A549 (cell line): ENCODE measurements around the gene EZH1.

Experiments
- CEBPB ChIP-seq, 2 experiments: fragments of >200 bp in 1 of 2; sonication (Bioruptor Twin) in 1 of 2; formaldehyde crosslinking in 1 of 2; IDR thresholded peaks; 2 replicates each; pipeline ENCODE4 v1.6.1; 2012 to 2016
- CHD2 ChIP-seq: fragments of 150-350 bp; IDR thresholded peaks from 2 replicates; pipeline ENCODE4 v1.6.1; 2014; ENCODE audit warnings: low read length; ENCODE audit not compliant: partially characterized antibody
- ESRRA ChIP-seq: fragments of 150-350 bp; IDR thresholded peaks from 2 replicates; pipeline ENCODE4 v1.6.1; 2014; ENCODE audit warnings: mild to moderate bottlenecking, low read length, borderline replicate concordance
- FOXS1 ChIP-seq: fragments of 250-450 bp; sonication (Bioruptor Pico); IDR thresholded peaks from 2 replicates; pipeline ENCODE4 v1.5.0; 2020; ENCODE audit warnings: mild to moderate bottlenecking, moderate library complexity
- KDM1A ChIP-seq: fragments of 200-600 bp; sonication (generic); IDR thresholded peaks from 2 replicates; pipeline ENCODE4 v1.6.1; 2016; ENCODE audit warnings: low read depth, mild to moderate bottlenecking
- MAFK ChIP-seq: fragments of 450-650 bp; IDR thresholded peaks from 2 replicates; pipeline ENCODE4 v1.6.1; 2014; ENCODE audit not compliant: partially characterized antibody
- MAX ChIP-seq: IDR thresholded peaks from 2 replicates; pipeline ENCODE4 v1.6.1; 2012
- NFE2L2 ChIP-seq: fragments of 150-350 bp; conservative IDR thresholded peaks from 2 replicates; pipeline ENCODE4 v1.6.1; 2014; ENCODE audit warnings: low read length
- PHF8 ChIP-seq: fragments of 200-600 bp; sonication (generic); IDR thresholded peaks from 2 replicates; pipeline ENCODE4 v1.6.1; 2016; ENCODE audit warnings: low read depth, mild to moderate bottlenecking, antibody characterized with exemption, moderate library complexity, borderline replicate concordance
- POLR2A ChIP-seq: IDR thresholded peaks from 2 replicates; pipeline ENCODE4 v1.6.1; 2012; ENCODE audit warnings: mild to moderate bottlenecking, low read length
- REST ChIP-seq: fragments of 200-600 bp; sonication (generic); IDR thresholded peaks from 2 replicates; pipeline ENCODE4 v1.6.1; 2016; ENCODE audit warnings: antibody characterized with exemption, mild to moderate bottlenecking, moderate library complexity
- SMC3 ChIP-seq: fragments of >200 bp; sonication (Bioruptor Twin); formaldehyde crosslinking; IDR thresholded peaks from 3 replicates; pipeline ENCODE4 v1.6.1; 2018; ENCODE audit warnings: inconsistent platforms
- TF ChIP-seq, protein P1 (sequence below): IDR thresholded peaks from 2 replicates; pipeline ENCODE4 v1.6.1; 2012
- TF ChIP-seq, protein P2 (sequence below): fragments of >200 bp; sonication (Bioruptor Twin); formaldehyde crosslinking; IDR thresholded peaks from 3 replicates; pipeline ENCODE4 v1.5.1; 2016

DNA sequence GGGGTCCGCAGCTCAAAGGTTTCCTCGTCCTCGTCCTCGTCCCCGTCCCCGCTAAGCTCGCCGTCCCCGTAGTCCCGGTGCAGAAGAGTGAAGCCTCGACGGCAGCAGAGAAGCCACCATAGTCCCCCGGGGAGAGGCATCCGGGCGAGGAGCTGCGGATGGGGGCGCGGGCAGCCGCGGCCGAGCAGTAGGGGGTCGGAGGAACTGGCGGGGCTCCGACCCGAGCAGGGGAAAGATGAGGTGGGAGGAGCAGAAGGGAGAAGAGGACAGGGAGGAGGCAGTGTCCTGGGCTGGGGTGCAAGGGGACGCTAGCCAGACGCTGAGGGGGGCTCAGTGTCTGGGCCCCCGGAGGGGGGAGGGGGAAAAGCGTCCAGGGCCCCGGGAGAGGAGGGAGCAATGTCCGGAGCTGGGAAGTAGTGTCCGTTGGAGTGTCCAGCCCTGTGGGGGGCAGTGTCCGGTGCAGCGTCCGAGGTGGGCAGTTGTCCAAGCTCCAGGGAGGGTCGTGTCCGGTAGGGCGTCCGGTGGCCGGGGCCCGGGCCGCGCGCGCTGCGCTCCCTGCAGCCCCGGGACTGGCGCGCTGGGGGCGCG lies 68.3 kb downstream of the EZH1 start, which contains the start of gene PLEKHH3:
- TF ChIP-seq KDM1A (no peak), POLR2A (peak; percentile 77), SMC3 (no peak; the same call in 2 of the 3 replicates), CHD2 (no peak), MAFK (no peak), CEBPB (IDR thresholded peaks at IDR 0.05) (no peak), FOXS1 (no peak), MAX (no peak), ESRRA (no peak), PHF8 (peak; percentile 63), NFE2L2 (no peak), REST (no peak; the same call in 1 of the 2 replicates)
- TF ChIP-seq, protein P1, sequence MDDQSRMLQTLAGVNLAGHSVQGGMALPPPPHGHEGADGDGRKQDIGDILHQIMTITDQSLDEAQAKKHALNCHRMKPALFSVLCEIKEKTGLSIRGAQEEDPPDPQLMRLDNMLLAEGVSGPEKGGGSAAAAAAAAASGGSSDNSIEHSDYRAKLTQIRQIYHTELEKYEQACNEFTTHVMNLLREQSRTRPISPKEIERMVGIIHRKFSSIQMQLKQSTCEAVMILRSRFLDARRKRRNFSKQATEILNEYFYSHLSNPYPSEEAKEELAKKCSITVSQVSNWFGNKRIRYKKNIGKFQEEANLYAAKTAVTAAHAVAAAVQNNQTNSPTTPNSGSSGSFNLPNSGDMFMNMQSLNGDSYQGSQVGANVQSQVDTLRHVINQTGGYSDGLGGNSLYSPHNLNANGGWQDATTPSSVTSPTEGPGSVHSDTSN = no peak
- TF ChIP-seq, protein P2, sequence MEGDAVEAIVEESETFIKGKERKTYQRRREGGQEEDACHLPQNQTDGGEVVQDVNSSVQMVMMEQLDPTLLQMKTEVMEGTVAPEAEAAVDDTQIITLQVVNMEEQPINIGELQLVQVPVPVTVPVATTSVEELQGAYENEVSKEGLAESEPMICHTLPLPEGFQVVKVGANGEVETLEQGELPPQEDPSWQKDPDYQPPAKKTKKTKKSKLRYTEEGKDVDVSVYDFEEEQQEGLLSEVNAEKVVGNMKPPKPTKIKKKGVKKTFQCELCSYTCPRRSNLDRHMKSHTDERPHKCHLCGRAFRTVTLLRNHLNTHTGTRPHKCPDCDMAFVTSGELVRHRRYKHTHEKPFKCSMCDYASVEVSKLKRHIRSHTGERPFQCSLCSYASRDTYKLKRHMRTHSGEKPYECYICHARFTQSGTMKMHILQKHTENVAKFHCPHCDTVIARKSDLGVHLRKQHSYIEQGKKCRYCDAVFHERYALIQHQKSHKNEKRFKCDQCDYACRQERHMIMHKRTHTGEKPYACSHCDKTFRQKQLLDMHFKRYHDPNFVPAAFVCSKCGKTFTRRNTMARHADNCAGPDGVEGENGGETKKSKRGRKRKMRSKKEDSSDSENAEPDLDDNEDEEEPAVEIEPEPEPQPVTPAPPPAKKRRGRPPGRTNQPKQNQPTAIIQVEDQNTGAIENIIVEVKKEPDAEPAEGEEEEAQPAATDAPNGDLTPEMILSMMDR = no peak; the same call in 1 of the 3 replicates
